GM12872 (cell line): Measurements from ENCODE around the gene RTP3.

Experiments
- CTCF ChIP-seq: IDR thresholded peaks from 3 replicates; pipeline ENCODE4 v1.5.1; 2011; ENCODE audit warnings: low read depth, mild to moderate bottlenecking, low read length, moderate library complexity; ENCODE audit not compliant: insufficient read depth

RTP3 gene

GRCh38 chr3:46523556-46523955 lies 25.8 kb downstream of the RTP3 start:
- no peak for TF ChIP-seq CTCF

- TF ChIP-seq CTCF = no peak
Measured at GRCh38 chr3:46524008-46524407, 26.2 kb downstream of the RTP3 start.

- TF ChIP-seq CTCF = no peak
Measured at GRCh38 chr3:46524832-46525231, 27.1 kb downstream of the RTP3 start.

- no peak for TF ChIP-seq CTCF
Measured at GRCh38 chr3:46527239-46527638, 29.5 kb downstream of the RTP3 start.

GRCh38 chr3:46533091-46533490 lies 35.3 kb downstream of the RTP3 start:
- no peak for TF ChIP-seq CTCF

- TF ChIP-seq CTCF = no peak
Measured at GRCh38 chr3:46535746-46536145, 38.0 kb downstream of the RTP3 start.

GRCh38 chr3:46536758-46537157 lies 39.0 kb downstream of the RTP3 start:
- no peak for TF ChIP-seq CTCF

- no peak for TF ChIP-seq CTCF
Measured at GRCh38 chr3:46537316-46537715, 39.5 kb downstream of the RTP3 start.
